HFF-Myc (cell line): ENCODE data around the gene KLRF1.
A peak's percentile ranks its signal among the peaks of the same experiment; 100 is the strongest.

Experiments
- DNase-seq: peaks from one replicate; pipeline ENCODE4 v3.0.0-alpha.2; 2011; ENCODE audit warnings: low read depth; ENCODE audit errors: extremely low read depth
- H3K4me3 ChIP-seq: replicated peaks from 2 replicates; pipeline ENCODE4 v1.5.1; 2011; ENCODE audit warnings: low read depth, mild to moderate bottlenecking, control low read depth, low read length
- CTCF ChIP-seq: IDR thresholded peaks from 2 replicates; pipeline ENCODE4 v1.5.1; 2012; ENCODE audit warnings: mild to moderate bottlenecking, low read depth, low read length, control low read depth; ENCODE audit errors: missing control alignments

The KLRF1 gene

DNA sequence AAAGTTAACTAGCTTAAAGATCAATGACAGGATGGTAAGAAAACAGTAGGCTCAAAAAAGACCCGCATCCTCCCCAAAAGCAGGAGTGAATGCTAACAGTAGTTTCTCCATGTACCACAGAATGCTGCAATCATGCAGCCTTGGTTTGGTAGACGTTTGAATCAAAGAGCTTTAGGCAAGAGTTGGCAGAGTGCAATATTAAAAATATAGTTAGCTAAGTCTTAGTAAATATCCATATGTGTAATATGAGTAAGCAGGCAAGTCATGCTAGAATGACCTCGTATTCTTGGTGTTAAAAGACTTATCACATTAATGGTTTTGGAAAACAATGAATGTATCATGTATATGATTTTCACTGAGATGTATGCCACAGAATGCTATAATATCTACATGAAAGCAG is 18.8 kb upstream of the KLRF1 start:
- H3K4me3 ChIP-seq = no peak overlapping the region
- no peak for TF ChIP-seq CTCF
- DNase-seq = no peak

- TF ChIP-seq CTCF = no peak
- H3K4me3 ChIP-seq = no peak overlapping the region
- no peak for DNase-seq
Measured at GRCh38 chr12:9809338-9809737, 17.9 kb upstream of the KLRF1 start.

DNA sequence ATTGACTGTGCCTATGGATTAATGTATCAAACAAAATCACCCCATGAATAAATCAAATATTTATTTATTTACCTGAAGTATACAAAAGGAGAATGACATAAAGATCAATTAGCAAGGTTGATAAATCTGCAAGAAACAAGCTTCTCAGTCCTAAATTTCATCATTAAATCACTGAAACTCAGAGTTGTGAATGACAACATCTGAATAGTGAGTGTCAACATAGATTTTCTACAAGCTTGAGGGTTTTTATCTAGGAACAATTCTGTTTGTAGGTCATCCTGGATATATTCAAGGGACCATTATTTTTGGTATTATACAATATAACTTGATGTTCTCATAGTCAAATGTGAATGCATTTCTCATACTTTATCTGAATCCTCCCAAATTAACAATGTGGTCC is 17.4 kb upstream of the KLRF1 start:
- TF ChIP-seq CTCF = no peak
- H3K4me3 ChIP-seq = no peak overlapping the region

GRCh38 chr12:9810671-9811070 is 16.6 kb upstream of the KLRF1 start:
- TF ChIP-seq CTCF = no peak
- no peak overlapping the region for H3K4me3 ChIP-seq
- DNase-seq = no peak

More for the DNA sequence above, 17.4 kb upstream of the KLRF1 start:
- no peak for DNase-seq

DNA sequence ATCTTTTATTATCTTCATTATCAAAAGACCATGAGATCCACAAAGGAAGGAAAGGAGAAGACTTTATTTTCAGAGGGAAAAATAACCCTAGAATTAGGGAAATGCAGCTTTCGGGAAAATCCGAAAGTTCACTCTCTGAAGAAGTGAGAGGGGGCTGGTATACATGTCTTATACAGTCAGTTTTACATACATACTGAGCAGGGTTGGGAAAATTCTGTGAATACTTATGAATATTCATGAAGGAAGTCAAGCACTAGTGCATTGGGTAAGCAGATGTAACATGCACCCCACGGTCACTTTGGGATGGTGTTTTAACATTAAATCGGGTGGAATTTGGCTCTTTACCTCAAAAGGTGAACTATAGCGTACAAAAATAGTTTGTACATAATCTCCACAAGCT is 15.7 kb upstream of the KLRF1 start:
- no peak for DNase-seq
- no peak for TF ChIP-seq CTCF
- no peak overlapping the region for H3K4me3 ChIP-seq

DNA sequence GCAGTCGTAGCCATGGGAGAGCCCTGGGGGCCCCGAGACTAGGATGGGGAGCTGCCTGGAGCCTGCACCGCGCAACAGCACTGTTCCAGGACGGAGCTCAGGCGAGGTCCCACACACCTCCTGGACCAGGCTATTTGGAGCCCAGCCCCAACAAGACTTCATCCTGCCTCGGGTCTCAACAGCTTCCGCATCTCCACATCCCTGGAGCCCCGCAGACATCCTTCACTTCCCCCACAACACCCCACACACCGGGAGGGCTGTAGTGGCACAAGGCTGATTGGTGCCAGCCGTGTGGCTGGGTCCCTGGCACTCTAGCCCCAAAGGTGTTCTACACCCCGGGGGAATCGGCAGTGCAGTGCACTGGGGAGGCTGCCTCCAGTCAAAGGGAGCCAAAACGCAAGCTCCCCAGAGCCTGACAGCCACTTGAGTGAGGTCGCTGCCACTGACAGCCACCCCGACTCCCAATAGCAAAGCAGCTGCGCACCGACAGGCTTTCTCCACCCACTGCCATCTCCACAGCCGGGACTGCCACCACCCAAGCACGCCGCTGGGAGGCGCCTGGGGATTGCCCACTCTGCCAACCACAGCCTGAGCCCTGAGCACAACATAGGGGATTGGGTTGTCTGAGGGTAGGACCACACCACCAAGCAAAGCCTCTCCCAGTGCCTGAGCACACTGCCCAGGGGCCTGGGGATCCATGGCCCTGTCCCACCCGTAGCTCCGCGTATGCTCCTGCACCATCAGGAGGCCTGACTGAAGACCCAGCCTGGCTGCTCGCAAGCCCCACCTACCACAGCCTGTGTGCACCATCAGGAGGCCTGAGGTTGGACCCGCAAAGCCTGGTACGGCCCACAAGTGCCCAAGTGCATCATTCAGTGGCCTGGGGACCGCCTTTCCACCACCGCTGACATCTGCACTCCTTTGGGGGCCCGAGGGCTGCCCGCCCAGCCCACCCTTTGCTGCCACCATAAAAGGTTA is 13.2 kb upstream of the KLRF1 start:
- H3K4me3 ChIP-seq = no peak overlapping the region
- TF ChIP-seq CTCF = peak; percentile 74
- peak; percentile 6 for DNase-seq
